HG02981 (cell line): ENCODE measurements around the gene BABAM2.

ENCODE experiments used
- ATAC-seq: cut with Tn5 transposase; IDR thresholded peaks from one replicate; pipeline ENCODE4 v1.9.1; 2021; ENCODE audit warnings: mild to moderate bottlenecking, moderate library complexity; ENCODE audit not compliant: unreplicated experiment

BABAM2 gene

DNA sequence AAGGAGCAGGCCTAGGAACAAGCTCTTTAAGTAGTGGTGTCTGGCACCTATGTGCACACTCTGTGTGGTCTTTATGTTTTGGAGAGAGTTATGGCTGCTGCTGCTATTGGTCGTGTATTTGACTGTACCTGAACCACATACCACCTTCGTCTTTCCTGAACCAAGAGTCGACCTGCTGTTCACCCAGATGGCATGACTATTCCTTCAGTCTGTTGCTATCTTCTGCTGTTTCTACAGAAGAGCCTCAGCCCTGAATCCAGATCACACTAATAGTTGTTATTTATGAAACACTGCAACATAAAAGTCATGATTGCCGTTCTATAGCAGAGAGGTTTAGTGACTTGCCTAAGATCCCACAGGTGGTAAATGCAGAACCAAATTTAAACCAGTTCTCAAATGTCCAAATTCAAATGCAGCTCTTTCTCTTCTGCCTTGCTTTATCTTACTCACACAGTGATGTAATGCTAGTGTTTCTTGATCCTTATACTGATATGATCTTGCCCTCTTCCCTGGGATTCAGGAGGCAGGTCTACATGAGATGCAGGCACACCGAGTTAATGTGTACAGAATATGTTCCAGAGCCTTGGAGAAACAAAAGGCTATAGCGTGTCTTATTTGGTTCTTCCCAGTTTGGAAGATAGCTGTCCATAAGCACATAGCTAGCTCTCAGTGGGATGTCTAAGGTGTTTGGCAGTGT lies 380.1 kb downstream of the BABAM2 start:
- ATAC-seq, result no peak

DNA sequence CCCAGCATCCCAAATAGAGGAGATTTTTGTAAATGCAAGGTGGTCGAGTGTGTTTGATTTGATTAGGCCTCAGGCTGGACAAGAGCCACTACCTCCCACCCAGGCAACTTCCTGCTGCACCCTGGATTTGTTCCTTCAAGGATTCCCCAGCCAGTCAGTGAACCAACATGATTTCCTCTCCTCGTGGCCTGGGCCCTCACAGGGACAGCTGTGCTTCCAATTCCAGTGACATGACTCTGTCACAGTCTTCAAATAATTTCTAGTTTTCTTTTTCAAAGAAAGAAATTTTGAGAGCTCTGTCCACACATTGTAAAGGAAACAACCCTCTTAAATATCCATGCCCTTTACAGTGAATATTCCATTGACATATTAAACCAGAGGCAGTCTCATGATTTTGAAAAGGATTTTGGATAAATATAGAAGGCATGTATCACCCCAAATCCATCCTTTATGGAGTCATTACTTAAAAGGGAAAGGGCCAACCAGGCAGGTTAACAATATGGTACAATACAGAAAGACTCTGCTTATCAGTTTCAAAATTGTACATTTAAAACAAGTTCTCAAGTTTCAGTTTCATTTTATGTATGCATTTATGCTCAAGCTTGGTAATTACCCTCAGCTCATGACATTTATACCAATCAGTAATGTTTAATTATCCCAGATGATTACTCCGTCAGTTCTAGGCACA lies 380.8 kb downstream of the BABAM2 start:
- ATAC-seq, result no peak

DNA sequence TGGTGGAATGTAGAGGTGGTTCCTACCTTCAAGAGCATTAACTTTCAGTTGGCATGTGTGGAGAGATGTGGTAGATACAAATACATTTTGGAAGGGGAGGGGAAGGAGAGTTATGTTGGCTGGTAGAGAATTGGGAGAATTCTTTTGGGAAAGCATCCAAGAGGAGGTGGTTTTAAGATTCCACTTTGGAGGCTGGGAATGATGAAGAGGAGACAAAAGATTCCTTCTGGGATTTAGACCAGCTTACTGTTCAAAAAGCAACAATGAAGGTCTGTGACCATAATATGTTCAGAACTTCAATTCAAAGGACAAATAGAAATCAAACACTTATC lies 381.4 kb downstream of the BABAM2 start:
- ATAC-seq, result no peak

DNA sequence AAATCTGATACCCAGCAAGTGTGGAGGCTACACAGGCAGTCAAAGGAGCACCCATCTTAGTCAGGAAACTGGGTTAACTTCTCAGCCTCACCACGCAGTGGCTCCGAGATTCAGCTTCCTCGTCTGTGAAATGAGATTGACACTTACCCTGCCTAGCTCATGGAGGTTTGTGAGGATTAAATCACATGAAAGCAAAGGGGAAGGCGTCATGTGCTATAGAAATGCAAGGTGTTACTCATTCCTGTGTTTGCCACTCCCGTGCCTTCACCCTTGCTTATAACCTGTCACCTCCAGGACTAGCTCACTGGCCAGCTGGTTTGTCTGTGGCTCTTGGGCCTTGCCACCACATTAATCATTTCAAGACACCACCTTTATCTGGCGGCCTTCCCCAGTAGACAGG lies 383.2 kb downstream of the BABAM2 start:
- no peak for ATAC-seq

DNA sequence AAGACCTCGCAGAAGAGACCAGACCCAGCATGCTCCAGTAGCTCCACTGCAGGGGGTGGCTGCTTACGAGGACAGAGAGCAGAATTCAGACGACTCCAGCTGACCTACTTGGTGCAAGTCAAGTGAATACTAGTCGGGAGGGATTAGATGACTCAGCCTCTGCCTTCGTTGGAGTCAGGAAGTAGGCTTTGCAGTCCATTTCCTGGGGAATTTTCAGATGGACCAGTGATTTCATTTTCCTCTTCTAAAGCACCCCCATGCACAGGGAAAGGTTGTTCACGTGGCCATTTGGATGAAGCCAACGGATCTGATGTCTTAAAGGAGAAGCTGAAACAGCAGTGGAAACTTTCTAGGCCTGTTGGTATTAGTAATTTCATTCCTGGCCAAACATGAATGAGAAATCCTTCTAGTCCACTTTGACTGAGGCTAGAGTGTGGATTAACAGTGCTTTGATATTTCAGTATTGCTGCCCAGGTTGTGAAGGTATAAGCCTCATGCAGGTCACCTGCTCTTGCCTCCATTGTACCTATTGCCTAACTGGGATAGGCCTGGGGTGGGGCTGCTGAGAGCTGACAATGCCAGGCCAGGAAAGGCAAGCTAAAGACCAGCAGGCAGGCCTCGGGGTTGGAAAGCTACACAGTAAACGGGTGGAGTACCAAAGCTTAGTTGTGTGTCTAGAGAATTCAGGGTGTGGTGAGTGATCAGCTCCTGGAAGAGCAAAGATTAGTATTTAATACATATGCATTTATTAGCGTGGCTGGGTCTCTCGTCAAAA lies 384.6 kb downstream of the BABAM2 start:
- no peak for ATAC-seq

DNA sequence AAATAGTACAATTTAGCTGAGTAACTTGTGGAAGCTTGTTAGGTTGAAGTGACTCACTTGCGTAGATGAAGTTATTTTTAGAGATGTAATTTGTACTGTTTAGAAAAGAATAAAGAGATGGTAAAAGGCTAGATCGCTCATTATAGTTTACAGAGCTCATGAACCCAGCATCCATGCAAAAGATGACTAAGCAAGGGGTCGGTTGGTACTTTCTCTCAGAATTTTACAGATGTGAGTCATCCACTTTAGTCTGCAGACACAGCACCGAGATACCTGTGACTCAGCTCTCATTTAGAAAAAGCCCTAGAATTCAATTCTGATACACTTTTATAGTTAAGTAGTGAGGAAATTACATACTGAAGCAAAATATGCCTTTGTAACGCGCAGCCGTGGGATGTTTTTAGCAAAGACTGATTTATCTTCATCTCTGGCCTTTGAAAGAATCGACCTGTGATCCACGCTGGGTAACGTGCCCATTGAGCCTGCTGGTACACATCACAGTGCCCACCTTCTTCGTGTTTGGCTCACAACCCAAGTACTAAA lies 385.6 kb downstream of the BABAM2 start:
- ATAC-seq, result no peak

DNA sequence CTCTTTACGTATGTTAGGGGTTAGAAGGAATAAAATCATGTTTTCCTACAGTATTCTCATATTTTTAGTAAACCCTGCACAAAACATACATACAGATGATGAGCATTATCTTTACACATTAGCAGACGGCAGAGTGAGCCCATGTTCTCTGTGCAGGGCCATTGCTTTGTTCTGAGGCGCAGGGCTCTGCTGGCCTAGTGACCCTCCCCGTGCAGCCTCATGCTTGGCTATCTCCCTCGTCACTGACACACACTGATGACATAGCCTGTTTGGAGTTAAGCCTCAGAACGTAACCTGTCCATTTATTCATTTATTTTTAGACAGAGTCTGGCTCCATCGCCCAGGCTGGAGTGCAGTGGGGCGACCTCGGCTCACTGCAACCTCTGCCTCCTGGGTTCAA lies 386.3 kb downstream of the BABAM2 start:
- ATAC-seq, result no peak

DNA sequence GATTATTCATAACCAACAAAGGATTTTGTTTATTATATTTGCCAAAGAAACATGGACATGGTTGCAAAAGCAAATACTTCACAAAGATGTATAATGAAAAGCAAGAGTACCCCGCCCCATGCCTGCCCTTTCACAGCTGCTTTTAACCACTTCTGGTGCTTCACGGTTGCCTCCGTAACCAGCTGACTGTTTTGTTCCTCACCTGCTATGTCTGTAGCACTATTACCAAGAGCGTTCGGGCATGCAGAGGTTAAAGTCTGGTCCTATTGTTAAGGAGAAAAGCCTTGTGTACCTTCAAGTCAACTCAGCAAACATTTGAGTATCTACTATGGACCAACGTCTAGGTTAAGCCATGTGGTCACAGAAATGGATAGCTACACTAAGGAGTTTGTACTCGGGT lies 386.9 kb downstream of the BABAM2 start:
- ATAC-seq, result no peak

DNA sequence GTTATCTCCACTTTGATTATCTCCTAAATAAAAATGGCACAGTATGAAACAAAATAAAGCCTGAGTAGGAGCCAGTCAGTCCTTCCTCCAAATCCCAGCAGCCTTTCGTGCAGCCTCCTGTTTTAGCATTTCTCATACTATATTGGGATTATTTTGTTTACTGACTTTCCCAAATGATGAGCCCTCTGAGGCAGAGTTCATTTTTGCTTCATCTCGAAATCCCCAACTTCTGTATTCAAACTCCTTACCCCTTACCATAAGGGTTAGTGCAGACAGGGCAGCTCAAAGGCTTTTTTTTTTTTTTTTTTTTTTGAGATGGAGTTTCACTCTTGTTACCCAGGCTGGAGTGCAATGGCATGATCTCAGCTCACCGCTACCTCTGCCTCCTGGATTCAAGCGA lies 388.8 kb downstream of the BABAM2 start:
- no peak for ATAC-seq

DNA sequence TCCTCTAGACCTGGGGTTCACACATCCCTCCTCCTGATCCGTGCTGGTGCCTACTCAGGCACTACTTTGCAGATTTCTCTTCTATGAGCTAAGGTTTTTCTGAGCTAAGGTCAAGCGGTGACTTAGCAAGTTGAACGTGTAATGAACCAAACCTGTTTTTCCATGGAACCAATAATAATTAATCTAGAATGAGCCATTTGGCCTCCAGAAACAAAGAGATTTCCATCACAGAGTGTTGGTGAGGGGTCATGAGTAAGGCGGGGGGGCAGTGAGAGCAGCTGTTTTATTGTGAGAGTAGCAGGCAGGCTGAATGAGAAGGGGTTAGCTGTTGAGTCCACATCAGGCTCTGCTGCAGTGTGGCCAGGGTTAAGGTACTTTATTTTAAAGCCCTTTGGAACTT lies 390.1 kb downstream of the BABAM2 start:
- ATAC-seq, result no peak

DNA sequence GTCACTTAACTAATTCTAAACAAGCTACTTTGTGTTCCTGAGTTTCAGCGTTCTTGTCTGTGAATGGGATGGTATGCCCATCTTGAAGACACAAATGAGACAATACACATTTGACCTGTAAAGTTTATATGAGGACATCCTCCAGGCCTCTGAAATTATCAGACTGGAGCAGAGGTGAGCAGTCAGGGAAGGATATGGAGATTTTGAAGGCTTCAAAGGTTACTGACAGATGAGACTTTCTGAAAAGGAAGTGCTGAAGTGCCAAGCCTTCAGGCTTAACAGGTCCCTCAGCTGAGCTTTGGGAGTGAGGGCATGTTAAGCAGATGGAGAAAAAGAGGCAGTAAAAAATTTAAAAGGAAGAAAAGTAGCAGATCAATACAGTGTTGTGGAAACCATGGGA lies 391.2 kb downstream of the BABAM2 start:
- no peak for ATAC-seq

DNA sequence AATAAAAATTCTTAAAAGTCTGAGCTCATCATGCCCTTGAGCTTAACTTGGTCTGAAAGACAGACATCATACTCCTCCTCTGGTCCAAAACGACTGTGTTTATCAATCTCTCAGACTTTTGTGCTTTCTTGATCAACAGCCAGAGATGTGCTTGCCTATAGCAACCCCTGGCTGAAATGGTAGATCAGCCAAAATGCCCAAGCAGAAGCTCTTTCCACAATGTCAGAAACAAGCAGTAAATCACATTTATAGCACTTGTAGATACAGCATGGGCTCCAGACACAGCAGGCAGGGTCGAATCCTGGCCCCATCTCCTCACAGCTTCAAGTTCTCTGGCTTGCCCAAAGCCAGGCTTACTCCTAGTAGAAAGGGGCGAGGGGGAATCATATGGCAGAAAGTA lies 391.7 kb downstream of the BABAM2 start:
- ATAC-seq, result no peak

DNA sequence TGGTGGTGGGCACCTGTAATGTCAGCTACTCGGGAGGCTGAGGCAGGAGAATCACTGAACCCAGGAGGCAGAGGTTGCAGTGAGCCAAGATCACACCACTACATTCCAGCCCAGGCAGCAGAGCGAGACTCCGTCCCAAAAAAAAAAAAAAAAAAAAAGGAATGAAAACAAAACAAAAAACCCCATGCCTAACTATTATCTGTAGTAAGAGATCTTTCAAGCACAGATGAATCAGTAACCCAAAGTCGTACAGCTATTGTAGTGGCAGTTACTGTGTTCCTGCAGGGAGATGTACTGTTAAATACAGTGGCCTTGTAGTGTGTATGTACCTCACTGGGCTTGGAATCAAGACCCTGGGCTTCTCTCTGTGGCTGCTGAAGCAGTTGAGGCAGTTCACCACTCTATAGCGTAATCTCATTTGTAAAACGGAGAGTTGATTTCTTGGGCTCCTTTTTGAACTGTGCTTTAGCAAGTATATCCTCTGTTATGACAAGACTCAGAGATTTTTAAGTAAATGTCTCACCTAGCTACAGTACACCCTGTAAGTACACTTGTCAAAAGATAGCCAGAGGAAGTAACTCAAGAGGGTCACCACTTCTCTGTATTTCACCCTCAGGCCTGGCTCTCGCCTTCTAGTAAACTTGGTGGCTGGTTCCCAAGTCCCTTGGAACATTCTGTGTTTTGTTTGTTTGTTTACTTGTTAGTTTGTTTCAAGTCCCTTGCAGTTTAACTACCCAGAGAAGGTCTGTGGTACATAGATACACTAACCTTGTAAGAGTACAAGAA lies 392.5 kb downstream of the BABAM2 start:
- ATAC-seq, result no peak

DNA sequence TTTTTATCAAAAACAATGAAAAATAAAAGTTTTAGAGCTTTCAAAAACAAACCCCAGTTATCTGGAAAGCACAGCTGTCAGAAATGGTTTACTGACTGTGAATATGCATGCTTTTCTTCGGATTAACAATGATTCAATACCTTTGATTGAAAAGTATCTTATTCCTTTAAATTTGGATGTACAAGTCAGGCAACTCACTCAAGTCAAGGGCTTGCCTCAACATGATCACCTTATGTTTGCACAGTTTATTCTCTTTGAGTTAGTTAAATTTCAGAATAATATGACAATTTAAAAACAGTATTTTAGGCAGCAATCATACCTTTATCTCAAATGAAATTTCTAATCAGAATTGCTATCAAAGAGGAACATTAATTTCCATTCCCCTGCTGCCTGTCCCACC lies 393.3 kb downstream of the BABAM2 start:
- ATAC-seq, result no peak

DNA sequence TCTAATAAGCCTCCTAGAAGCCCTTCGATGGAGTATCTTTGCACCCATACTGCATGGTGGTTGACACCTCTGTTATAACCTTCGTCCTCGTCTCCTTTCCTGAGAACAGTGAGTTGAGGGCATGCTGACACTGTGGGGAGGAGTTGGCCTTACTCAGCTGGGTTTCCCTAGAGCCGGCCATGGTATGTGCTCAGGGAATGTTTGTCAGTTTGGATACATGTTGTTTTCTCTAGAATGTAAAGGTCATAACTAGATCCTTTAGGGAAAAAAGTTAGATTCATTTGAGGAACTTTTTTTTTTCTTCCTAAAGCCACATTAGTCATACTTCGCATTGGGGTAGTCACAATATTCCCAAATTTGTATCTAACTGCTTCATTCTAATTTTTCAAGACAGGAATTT lies 396.1 kb downstream of the BABAM2 start:
- ATAC-seq, result no peak

DNA sequence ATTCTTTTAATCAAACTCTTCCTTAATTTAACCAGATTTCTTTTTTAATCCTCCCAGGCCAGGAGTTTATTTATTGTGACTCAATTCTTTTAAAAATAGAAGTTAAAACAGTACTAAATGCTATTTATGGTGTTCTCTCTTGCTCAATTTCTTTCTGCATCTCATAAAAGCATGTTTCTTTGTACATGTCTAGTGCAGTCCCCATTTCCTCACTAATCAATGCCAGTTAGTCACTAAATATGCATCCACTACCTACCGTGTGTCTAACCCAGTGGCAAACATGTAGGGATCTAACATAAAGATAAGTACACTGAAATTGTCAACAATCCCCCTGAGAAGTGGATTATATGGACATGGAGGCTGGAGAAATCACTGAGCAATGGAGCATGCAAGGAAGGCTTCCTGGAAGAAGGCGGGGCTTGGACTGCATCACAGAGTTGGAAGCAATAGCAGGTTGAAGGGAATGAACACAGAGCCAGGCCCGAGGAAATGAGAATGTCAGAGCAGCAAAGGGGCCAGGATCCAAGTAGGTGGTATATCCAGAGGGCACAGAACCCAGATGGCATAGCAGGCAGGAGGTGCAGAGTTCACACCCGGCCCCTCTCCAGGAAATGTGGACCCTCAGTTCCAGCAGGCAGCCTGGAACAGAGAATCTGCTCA lies 396.9 kb downstream of the BABAM2 start:
- no peak for ATAC-seq

DNA sequence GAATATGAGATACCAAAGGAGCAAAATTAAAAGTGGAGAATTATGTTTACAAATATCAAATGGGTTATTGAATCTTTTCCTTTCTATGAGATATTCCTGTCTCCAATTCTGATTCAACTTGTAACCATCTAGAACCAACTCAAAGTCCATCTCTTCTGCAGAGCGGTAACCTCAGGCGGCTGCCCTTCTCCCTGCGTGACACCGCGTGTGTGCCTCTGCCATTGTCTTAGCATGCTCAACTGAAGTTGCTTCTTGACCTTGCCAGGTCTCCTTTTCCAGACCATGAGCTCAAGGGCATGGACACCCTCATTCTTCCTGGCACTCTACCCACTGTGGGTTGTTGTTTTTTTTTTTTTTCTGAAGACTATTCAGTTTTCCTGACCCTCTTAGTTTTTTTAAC lies 398.1 kb downstream of the BABAM2 start:
- no peak for ATAC-seq

DNA sequence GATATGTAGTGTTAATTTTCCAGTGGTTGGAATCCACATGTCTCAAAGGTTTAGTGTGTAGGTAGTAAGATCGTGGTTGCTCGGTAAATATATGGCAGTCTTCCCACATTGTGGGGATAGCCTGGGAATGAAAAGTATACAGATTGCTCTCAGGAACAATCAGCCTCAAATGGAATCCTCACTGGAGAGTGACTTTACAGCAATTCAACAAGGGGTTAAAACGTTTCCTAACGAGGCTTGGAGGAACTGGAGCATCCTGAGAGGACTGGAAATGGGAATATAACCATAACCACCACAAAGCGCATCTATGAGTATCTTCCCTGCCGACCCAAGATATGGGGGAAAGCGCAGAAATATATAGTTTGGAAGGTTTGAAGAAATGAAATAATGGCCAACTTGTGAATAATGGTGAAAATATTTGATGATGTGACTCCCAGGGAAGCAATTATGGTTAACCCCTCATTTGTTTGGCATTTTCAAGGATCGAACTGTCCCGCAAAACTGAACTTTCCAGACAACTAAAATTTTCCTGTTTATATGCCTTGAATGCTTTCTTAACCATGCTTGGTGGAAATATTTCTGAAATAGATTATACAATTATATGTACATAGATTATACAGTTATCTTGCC lies 401.4 kb downstream of the BABAM2 start:
- no peak for ATAC-seq

DNA sequence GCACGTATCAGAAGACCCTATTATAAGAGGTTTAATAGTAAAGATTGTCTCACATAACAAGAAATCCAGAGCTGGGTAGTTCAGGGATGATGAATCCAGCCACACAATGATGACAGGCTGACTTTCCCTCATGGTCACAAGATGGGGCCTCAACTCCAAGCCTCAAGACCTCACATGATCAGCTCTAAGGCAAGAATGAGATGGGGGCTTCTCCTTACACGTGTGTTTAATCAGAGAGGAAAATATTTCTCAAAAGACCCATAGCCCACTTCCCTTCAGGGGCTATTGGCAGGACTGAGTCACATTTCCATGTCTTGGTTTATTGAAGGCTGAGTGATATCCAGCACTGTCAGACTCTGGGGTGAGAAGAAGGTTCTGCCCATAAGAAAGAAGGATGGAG lies 402.0 kb downstream of the BABAM2 start:
- ATAC-seq, result no peak

DNA sequence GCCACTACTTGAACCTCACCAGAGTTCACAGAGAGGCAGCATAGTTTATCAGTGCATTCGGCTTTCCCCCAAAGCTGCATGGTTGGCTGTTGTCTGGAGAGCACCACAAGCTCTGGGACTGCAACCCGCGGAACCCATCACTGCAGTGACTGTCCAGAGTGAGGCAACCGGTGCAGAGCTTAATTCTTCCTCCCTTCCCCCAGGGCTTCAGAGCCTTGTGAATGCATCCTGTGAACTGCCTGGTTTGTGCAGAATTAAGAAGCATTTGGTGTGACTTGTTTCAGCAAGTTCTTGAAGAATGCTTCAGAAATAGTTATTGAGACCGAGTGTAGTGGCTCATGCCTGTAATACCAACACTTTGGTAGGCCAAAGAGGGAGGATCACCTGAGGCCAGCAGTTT lies 402.9 kb downstream of the BABAM2 start:
- ATAC-seq, result no peak
